PFSK-1 (cell line): ENCODE data around the gene STIM2.

Source experiments
- POLR2AphosphoS5 ChIP-seq: IDR thresholded peaks from 2 replicates; pipeline ENCODE4 v1.6.1; 2012; ENCODE audit warnings: low read depth, mild to moderate bottlenecking, control low read depth, low read length, moderate library complexity
- SIN3A ChIP-seq: IDR thresholded peaks from 2 replicates; pipeline ENCODE4 v1.6.1; 2012; ENCODE audit warnings: mild to moderate bottlenecking, low read length, moderate library complexity, borderline replicate concordance; ENCODE audit not compliant: insufficient read depth
- TF ChIP-seq, protein P1 (sequence below), 2 experiments: IDR thresholded peaks; 2 replicates each; pipeline versions ENCODE4 v1.6.1 to v1.8.0; 2011 to 2012; ENCODE audit warnings: low read depth in 2 of 2, low read length in 2 of 2, control low read depth in 1 of 2, inconsistent platforms in 1 of 2, mild to moderate bottlenecking in 1 of 2, moderate library complexity in 1 of 2; ENCODE audit not compliant: insufficient read depth in 1 of 2

- TF ChIP-seq POLR2AphosphoS5 (no peak), SIN3A (no peak)
- TF ChIP-seq, protein P1, sequence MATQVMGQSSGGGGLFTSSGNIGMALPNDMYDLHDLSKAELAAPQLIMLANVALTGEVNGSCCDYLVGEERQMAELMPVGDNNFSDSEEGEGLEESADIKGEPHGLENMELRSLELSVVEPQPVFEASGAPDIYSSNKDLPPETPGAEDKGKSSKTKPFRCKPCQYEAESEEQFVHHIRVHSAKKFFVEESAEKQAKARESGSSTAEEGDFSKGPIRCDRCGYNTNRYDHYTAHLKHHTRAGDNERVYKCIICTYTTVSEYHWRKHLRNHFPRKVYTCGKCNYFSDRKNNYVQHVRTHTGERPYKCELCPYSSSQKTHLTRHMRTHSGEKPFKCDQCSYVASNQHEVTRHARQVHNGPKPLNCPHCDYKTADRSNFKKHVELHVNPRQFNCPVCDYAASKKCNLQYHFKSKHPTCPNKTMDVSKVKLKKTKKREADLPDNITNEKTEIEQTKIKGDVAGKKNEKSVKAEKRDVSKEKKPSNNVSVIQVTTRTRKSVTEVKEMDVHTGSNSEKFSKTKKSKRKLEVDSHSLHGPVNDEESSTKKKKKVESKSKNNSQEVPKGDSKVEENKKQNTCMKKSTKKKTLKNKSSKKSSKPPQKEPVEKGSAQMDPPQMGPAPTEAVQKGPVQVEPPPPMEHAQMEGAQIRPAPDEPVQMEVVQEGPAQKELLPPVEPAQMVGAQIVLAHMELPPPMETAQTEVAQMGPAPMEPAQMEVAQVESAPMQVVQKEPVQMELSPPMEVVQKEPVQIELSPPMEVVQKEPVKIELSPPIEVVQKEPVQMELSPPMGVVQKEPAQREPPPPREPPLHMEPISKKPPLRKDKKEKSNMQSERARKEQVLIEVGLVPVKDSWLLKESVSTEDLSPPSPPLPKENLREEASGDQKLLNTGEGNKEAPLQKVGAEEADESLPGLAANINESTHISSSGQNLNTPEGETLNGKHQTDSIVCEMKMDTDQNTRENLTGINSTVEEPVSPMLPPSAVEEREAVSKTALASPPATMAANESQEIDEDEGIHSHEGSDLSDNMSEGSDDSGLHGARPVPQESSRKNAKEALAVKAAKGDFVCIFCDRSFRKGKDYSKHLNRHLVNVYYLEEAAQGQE (IDR thresholded peaks at IDR 0.05; ENCODE audit: insufficient read depth in 1 of 2, low read depth in 2 of 2, low read length in 2 of 2): no peak
These were observed 198.3 kb downstream of the STIM2 start for GRCh38 chr4:27058819-27059406.
